Kidney capillary endothelial cell (primary cell): ENCODE measurements around the gene HDLBP.
A peak's percentile ranks its signal among the peaks of the same experiment; 100 is the strongest.
"Not testable (repeated sequence)": the region's sequence is repeated elsewhere in the genome, so short reads cannot be mapped to it uniquely, and the experiment has no call there.

Source experiments
- DNase-seq: peaks from one replicate; pipeline ENCODE4 v3.0.0-alpha.2; 2018; ENCODE audit warnings: low spot score

The HDLBP gene

DNA sequence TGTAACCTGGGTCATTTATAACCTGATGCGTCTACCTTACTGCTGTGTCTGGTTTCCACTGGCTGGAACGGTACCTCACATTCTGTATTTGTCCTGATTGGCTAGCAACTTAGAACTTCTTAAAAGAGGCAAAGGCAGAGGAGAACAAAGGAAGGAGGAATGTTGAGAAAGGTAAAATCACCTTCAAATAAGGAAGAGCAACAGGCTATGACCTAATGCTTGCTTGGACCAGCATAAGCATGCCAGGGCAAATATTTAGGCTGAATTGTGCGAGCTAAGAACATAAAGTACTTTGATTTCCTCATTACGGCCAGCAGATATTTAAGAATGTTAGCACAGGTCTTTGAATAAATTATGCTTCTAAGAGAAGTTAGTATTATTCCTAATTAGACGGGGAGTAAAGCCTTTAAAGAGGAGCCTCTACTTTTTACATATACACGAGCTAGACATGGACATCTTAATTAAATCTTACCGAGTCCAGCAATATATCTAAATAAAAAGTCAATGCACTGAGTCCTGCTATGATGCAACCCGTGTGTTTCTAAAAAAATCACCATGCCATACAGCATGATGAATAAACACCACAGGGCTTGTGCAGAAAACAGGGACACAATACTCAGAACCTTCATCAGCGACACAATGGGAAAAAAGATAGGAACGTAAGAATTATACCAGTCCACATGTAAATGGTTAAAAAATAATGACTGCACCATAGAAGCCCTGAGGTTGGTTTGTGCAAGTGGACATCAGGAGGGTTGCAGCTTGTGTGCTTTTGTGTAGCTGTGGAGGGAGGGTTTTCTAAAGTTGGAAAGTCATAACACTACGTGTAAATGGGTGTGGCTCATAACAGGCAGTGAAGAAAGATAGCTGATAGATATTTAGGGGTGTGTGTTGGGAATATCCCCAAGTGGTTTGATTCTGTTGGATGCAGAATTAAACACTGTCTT lies 14.5 kb upstream of the HDLBP start:
- DNase-seq, result no peak

DNA sequence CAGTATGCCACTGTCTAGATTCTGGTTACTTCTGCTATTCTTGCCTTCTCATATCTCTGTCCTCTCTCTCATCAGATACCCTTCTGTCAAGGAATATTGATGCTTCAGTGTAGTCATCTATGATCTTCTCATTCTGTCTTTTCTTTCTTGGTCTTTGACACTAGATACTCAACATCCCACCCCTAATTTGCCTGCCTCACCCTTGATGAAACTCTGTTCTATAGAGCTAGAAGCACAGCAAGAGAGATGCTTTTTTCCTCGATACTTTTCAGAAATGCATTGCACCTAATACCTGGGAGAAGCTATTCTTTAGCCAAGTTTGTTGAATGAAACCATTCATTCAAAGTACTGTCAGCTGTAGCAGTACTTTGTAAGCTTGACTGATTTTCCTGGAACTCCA lies 9.8 kb upstream of the HDLBP start:
- DNase-seq, result no peak

DNA sequence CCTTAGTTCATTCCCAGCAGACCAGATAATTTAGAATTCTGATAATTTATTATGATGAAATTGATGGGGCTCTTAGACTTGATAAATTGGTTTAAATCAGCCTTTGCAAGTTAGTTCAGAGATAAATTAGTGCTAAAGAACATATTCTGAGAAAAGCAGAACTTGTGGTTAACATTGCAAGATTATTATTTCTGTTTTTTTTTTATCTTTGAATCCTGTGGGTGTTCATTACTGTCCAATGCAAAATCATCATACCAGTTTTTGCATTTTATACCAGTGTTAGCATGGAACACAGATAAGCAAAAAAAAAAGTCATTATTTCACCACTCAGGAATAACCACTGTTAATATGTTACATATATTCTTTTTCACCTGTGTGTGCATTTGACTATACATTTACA lies 9.3 kb upstream of the HDLBP start:
- no peak for DNase-seq

DNA sequence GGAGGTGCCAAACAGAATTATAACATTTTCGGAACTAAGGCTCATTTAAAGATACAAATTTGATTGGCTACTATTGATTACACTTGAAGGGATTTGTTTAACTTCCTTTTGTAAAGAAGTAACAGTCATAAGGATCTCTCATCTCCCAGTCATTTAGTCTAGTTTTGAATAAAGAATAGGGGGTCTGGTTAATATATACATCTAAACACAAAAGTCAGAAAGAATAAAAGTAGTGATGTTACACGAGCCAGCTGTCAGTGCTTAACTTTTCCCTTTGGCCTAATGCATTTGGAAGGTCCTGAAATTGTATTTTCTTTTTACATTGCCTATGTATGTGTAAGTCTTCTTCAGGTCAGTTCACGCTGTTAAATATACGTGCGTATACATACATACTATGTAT lies 8.3 kb upstream of the HDLBP start:
- DNase-seq, result no peak

DNA sequence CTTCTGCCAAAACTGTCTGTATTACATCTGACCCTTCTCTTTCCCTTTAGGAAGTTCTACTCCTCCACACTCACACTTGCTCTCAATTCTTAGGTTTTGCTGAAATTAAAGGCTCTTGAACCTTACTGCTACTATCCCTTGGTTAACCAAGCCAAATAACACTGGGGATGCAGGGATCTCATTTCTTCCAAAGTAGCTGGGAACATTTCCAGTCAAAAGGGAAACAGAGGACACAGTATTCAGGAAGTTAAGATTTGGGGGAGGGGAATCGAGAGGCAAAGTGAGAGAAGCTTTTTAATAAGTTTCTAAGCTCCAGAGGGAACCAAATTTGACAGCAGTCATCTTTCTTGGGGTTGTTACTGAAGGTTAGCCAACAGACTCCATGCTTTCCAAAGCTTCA lies 6.4 kb upstream of the HDLBP start:
- DNase-seq, result no peak

DNA sequence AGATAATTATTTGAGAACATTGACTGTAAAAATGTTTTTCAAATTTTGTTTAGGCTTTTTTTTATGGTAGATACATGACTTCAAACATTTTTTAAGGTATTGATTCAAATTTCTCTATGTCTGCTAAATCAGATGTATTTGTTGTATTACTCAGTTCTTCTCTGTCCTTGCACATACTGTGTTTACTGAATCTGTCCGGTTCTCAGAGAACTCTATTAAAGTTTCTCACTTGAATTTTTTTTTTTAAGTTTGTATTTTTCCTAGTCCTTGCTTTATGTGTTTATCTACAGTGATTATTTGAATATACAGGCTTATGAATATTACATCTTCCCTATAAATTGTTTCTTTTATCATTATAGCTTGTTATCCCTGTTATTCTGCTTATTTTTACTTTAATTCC lies 5.6 kb upstream of the HDLBP start:
- DNase-seq, result no peak

DNA sequence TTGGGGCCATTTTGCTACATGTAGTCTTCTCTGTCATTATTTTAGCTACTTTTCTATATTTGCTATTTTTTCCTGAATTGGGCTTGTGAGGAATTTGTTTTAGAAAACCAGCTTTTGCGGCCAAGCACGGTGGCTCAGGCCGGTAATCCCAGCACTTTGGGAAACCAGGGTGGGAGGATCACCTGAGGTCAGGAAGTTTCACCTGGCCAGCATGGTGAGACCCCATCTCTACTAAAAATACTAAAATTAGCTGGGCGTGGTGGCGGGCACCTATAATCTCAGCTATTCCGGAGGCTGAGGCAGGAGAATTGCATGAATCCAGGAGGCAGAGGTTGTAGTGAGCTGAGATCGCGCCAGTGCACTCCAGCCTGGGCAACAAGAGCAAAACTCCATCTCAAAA lies 4.9 kb upstream of the HDLBP start:
- no peak for DNase-seq

DNA sequence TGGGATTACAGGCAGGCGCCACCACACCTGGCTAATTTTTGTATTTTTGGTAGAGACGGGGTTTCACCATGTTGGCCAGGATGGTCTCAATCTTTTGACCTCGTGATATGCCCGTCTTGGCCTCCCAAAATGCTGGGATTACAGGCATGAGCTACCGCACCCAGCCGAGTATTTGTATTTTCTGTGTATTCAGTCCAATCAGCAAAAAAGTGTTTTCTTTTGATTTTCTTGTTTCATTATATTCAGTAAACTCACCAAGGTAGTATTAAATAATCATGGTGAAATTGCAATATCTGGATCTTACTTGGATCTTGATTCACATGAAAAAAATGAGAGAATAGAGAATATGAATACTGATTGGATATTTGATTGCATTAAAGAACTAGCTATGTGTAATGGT lies 3.4 kb upstream of the HDLBP start:
- not testable (repeated sequence) for DNase-seq

DNA sequence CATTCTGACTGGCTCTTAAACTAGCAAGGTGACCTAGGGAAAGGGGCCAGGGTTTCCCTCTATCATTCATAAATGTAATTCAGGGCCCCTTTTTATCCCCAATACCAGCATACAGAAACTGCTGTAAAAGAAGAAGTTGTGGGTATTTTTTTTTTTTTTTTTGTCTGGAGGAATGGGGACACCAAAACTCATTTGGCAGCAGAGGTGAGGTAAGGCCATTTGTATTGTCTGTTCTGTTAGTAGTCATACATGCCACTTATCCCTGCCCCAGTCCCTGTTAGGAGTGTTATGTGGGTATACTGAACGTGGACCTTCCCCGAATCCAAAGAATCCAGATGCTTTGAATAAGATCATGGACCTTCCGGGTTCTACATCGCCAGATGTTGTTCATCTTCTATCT lies 1.9 kb upstream of the HDLBP start:
- no peak for DNase-seq

DNA sequence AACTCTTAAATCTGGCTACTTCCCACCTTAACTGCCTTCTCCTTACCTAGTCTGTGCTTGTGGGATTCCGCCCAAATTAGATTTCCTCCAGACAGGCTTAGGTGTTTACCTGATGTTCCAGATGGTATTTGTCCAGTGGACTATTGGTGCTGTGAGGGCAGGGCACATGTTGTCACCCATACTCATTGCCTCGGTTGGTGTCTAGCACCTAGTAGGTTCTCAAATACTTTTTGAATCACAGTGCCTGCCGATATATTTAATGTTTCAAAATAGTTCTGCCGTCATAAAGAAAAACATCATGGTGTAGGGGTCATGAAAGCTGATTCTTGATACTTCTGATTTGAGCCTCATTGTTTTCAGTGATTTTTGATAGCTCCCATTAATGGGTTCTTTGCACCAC lies 1.4 kb upstream of the HDLBP start:
- no peak for DNase-seq

DNA sequence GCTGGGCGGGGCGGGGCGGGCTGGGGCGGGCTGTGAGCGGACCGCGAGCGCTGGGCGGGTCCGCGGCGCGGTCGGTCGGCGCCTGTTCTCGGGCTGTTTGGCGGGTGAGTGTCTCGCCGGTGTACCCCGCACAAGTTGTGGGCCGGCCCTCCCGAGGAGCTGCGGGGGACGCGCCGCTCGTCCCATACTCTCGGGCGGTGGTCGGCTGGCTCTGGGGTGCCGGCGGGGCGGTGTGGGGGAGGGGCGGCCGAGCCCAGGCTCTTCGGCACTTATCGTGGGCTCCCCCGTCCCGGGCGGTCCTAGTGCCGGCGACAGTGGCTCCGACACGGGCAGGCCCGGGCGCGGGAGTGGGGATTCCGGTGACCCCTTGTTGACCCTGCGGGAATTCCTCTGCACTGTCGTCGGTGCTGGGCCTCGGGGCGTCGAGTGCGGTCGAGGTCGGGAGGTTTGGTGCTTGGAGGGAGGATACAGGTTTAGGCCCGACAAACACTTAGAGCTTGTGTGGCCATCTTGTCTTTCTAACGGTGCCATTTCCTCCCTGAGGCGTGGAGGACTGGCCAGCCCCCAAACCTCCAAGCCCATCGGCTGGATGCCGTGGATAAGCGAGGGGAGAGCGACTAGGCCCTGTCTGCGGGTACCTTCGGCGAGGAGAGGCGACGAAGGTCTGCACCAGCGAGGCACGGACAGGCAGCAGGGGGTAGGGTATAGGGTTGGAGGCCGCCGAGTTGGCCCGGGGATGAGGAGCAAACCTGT lies 583 bp upstream of the HDLBP start, which contains the start of gene SEPTIN2:
Gene SEPTIN2 (plus strand): TSS at position 47 of the 753 bp plus-strand sequence. CDS start 8,308 bp downstream, outside the sequence.
- no peak for DNase-seq

DNA sequence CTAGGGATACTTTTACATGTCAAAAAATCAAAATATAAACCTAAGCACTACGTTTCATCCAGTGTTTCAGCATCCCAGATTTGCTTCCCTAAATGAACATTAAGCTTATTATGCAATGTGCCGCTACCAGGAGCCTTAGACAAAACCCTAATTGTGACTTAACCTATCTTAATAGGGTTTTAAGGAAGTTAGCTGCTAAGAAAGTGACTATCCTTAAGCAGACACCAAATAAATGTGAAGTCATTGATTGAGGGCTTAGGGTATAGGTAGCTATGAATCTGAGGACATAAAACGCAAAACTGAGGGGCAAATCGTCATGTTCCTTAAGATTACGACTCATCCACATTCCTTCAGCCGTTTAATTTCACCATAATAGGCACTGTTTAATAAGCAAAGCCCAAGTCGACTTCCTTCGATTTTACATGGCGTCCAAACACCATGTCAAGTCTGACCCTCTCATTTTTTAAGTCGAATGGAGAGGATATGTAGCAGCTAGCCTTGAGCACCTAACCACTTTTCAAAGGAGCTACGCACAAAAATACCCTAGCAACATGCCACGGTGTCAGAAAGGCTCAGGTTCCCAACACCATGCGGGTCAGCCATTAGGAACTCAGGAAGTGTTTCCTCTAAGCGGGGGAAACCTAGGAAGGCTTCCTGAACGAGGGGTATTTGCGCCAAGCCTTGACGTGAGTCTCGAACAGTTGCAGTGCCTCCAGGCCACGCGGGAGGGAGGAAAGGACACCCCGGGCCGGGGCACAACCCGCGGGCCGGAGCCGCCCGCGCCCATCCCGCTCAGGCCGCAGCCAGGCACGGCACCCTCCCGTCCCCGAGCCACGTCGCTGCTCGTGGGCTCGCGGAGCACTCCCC lies 1.0 kb downstream of the HDLBP start:
- DNase-seq, result peak; percentile 42

DNA sequence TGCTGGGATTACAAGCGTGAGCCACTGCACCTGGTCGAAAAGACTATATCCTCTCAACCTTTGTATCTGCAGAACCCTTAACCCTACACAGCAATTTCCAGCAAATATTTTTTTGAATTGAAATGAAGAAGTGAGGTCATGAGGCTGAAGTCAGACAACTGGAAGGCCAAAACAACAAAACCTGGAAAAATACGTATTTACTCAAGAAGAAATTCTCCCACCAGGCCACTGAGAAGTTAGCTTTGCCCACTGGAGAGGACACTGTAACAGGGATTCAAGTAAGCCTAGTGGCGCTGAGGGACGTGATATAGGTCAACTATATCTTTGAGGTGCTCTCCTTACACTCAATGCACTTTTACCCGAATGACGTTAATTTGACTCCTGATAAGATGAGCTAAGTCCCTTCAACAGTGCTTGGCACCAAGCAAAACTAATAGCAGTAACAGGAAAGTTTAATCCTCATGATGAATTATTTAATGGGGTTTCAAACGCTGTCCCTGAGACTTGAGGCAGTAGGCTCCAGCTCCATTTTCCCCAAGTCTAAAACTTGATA lies 1.9 kb downstream of the HDLBP start:
- DNase-seq, result no peak

DNA sequence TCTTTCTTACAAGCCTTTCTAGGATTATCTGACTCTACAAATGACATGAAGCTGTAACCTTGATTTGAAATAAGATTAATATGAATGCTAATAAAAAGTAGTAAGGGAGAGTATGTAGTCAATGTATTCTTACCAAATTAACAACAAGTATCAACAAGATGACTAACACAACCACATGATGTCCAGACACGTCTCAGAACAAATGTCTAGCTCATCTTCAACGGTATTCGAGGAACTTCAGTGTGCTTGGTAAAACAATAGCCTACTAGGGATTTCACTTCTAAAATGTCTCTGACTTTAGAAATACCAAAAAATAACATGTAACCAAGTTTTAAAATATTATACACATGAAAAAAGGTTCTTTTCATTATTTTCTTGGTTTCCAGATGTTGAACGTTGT lies 3.4 kb downstream of the HDLBP start:
- no peak for DNase-seq

DNA sequence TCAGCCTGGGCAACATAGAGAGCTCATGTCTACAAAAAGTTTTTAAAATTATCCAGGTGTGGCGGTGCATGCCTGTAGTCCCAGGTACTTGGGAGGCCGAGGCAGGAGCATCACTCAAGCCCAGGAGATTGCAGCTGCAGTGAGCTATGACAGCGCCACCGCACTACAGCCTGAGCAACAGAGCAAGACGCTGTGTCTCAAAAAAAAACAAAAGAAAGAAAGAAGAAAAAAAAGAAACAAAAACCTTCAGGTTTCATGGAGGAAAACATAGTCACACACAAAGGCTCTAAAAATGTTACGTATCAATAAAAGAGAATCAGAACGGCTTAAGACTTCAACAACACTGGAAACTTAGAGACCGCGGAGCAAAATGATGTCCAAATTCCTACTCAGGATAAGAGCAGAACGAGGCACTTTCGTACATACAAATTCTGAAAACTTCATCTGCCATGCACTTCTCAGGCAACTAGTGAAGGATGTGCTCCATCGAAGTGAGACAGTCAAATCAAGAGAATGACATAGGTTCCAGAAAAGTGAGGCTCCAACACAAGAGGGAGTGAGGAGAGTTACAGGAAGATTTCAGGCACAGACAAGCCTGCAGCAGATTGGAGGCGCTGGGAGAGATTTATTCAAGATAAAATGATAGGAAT lies 4.4 kb downstream of the HDLBP start:
- no peak for DNase-seq

DNA sequence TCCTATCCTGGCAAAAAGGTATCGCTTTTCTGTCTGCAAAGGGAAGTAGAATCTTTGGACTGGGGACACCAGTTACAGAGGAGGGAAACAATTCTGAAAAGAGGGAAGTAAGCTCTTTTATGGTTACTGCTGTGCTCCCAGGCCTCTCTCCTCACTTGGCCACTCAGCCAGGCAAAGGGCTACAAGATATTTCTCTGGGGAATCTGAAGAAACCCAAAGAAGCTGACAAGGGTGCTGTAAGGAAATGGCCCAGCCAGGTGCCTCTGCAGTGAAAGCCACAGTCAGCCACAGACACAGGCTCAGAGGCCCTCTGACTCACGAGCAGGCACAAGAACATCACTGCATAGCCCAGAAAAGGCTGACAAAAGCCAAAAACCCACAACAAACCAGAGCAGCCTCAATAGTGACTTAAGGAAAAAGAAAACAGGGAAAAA lies 5.8 kb downstream of the HDLBP start:
- no peak for DNase-seq

DNA sequence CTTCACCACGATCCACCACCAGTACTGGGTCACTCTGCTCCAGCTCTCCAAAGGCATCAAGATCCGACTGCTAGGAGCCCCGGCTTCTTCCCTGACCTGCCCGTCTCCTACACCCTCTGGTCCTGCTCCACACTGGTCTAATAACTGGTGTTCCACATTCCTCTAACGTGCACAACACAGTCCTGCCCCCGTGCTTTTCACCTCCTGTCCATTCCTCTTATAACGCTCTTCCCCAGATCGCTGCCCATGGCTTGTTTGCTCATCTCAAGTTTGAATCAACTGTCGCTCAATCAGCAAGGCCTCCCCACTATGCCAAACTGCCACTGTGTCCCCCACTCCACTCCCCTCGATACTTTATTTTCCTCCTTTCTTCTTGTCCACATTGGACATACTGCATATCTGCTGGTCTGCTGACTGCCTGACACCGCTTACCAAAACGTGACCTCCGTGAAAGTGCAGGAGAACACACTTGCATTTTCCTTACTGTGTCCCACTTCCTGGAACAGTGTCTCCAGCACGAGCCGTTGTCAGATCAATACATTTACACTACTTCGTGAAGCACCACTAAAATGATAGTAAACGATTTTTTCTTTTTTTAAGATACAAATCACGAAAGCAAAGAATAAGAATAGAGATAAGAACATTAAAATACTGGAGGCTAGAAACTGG lies 6.5 kb downstream of the HDLBP start:
- DNase-seq, result no peak

DNA sequence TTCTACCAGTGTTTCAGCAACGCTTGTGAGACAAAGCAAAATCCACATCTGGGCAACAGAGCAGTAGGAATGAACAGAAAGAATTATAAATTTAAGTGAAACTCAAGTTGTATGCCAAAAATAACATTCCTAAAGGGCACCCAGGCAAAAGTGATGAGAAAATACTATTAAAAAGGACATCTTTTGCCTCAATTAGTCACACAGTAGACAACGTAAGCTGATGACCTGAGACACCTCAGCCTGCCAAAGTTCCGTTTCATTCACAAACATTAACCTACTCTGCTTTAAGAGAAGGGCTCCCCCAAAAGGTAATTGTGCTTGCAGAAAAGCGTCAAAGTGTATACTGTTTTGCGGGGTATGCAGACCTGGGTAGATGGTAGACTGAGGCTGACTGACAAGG lies 7.2 kb downstream of the HDLBP start:
- DNase-seq, result no peak

DNA sequence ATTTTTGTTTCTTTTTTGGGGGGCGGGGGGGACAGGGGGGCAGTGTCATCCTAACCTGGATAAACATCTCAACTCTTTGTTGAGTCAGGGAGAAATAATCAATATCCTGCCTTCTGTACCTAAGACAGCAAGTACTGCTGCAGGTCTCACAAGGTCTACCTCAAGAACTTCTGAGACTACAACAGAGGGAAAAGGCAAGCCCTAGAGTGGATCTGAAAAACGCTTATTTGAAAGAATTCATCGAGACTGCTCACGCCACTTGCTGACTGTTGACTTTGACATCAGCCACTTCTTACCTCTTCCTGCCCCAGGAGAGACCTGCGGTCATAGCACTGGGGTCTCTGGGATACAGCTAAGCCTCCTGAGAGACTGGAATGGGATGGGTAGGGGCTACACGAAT lies 8.4 kb downstream of the HDLBP start:
- DNase-seq, result no peak

DNA sequence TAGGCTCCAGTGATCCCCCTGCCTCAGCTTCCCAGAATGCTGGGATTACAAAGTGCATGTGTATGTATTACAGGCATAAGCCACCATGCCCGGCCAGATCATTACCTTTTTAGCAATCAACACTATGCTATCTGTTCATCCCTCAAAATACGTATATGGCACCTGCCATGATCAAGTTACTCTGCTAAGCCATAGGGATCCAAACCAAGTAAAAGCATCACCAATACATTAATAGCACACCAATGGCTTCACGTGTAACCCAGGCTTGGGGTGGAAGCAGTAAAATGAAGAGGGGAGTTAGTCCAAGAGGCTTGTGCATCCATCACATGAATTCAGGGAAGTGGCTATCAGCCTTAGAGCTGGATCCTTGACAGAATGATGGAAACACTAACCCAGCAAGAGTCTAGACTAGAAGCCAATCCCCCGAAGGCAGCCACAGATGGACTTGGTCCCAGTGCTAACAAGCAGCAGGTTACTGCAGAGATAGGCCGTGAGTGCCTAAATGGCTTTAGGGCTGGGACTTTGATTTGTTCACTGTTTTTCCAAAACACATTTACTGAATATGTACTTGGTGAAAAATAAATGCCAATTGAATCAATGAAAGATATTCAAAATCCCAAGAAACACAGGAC lies 11.3 kb downstream of the HDLBP start:
- no peak for DNase-seq
